GM21529 (cell line): ENCODE data around the gene CCT5.
A peak's percentile ranks its signal among the peaks of the same experiment; 100 is the strongest.

ENCODE experiments used
- ATAC-seq: cut with Tn5 transposase; IDR thresholded peaks from one replicate; pipeline ENCODE4 v1.9.1; 2021; ENCODE audit not compliant: unreplicated experiment

Gene CCT5

DNA sequence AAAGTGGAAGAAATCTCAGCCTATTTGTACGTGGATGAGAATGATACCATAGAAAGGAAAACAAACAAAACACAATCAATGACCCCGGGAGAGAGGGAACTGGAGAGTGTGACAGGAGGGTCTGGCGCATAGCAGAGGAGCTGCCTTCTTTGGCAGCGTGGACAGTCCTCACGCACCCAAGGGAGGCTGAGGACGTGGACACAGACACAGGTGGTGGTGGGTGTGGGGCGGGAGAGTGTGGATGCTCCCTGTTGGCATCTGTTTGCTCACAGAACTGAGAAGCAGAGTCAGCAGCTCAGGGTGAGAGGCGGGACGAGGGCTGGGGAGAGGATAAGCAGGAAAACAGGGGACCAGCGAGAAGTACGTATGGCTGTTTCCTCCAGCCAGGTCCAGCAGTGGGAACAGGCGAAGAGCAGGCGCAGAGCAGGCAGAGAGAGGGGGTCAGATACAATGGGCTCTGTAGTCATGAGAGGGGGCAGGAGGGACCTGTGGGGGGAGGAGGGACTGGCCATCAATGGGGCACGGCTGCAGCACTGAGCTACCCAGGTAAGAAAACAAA lies 47.6 kb downstream of the CCT5 start:
- ATAC-seq: no peak

DNA sequence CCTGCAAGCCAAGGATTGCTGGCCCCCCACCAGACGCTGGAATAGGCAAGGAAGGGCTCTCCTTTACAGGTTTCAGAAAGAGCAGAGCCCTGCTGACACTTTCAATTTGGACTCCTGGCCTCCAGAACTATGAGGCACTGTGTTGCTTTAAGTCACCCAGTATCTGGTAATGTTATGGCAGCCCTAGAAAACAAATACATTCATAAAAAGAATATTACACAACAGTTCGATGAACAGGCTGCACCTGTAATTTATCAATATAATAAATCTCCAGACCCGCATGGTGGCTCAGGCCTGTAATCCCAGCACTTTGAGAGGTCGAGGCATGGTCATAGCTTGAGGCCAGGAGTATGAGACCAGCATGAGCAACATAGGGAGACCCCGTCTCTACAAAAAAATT lies 50.2 kb downstream of the CCT5 start:
- no peak for ATAC-seq

DNA sequence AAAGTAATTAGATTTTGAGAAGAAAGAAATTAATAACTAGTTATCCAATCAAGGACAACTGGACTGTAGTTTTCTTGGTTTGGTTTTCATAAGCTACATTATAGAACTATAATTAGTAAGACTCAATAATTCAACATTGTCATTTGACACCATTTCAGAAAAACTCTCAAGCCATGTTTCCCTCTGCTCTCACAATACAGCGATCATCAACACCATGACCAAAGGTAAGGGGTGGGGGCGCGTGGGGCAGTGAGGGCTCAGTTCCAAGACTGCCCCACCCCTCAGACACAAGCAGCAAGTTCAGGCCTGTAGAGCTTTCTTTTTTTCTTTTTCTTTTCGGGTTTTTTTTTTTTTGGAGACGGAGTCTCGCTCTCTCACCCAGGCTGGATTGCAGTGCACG lies 51.2 kb downstream of the CCT5 start:
- ATAC-seq: no peak

DNA sequence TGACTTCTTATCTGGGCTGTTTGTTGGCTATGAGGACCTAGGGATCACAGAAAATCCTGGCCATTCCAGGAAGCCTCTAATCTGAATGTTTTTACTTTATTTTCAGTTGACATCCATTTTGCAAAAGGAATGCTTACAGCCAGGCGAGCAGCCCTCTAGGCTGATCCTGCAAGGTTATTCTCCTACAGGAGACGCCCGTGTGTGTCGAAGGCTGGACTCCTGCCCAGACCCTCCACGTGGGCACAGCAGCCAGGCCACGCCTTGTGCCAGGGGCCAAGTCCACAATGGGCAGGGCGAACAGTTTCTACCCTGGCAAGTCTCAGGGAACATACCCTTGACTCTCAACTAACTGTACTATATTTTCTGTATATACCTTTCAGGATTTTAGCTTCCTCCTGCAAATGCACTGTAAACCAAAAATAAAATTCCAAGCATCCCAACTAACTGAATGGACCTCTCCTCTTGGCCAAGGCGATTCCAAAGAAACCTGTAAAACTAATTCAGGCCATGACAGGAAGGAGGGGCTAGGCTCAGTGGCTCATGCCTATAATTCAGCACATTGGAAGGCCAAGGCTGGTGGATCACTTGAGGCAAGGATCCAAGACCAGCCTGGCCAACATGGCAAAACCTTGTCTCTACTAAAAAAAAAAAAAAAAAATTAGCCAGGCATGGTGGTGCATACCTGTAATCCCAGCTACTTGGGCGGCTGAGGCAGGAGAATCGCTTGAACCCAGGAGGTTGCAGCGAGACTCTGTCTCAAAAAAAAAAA lies 51.9 kb downstream of the CCT5 start:
- ATAC-seq: no peak

DNA sequence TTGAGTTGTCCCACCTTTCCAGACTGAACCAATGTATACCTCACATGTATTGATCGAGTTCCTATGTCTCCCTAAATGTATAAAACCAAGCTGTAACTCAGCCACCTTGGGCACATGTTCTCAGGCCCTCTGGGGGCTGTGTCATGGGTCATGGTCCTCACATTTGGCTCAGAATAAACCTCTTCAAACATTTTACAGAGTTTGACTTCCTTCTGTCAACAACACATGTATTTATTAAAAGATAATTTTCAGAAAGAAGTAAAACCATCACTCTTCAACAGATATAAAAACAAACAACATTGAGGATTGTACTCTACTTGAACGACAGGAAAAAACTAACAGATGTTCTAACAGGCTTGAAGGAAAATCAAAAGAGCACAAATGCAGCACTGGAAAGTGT lies 53.1 kb downstream of the CCT5 start:
- no peak for ATAC-seq

DNA sequence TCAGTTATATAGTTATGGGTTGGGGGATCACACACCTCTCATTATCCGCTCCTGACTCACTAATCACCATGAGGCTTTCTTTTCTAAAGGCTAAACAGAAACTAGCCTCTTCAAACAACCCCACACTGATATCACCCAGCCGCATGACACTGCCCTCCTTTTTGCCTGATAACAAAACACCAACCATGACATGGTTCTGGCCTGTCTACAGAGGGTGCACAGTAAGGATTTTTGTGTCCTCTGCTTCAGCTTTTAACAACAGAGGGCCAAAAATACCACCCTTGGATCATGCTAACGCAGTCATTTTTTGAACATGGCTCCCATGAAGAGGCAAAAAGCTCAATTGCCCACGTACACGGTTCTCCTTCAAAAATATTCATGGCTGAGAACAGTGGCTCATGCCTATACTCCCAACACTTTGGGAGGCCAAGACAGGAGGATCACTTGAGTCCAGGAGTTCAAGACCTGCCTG lies 53.7 kb downstream of the CCT5 start:
- no peak for ATAC-seq

DNA sequence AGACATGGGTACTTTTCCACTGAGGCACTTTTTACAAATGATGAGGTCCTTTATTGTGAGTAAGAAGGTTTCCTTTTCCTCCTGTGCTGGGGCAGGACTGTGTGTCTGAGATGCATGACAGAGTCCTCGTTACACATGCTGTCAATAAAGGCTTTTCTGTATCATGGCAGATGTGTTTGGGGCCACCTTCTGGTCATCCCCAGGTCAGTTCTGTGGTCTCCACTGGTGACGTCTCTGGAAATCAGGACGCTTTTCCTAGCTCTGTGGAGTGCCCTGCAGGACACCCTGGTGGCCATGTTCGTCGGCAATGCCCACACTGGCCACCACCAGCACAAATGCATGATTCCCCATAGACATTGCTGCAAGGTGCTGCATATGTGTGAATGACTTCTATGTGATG lies 54.9 kb downstream of the CCT5 start:
- ATAC-seq: no peak

DNA sequence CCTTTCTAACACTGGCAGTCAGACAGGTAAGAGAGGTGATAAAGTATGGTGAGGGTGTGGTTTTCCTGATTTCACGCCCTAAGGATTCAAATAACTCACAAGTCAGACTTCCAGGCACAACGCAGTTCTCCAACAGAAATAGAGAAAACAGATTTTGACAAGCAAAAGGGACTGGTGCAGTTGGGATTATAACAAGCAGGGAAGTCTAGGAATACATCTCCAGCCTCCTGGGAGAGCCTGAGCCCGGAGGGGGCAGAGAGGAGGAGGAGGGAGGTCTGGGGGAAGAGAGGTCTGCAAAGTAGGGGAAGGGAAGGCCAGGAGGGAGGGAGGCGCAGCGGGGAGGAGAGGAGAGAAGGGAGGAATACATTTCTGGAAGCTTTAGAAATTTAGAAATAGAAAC lies 56.0 kb downstream of the CCT5 start:
- no peak for ATAC-seq

DNA sequence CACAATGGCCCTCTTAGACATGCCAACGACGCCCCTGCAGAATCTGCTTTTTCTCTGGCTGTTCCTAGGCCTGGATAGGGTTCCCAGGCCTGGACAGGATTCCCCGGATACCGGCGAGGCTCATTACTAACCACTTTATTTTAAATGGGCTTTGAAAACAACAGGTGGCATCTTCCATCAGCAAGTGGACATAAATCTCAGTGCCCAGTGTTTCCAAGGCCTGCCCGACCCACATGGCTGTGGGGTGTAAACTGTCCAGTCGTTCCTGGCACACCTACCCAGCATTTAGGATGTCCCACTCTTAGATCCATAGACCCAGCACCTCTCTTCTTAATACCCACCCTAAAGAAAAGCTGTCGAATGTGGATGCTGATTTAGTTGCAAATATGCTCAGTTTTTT lies 56.7 kb downstream of the CCT5 start:
- ATAC-seq: no peak

DNA sequence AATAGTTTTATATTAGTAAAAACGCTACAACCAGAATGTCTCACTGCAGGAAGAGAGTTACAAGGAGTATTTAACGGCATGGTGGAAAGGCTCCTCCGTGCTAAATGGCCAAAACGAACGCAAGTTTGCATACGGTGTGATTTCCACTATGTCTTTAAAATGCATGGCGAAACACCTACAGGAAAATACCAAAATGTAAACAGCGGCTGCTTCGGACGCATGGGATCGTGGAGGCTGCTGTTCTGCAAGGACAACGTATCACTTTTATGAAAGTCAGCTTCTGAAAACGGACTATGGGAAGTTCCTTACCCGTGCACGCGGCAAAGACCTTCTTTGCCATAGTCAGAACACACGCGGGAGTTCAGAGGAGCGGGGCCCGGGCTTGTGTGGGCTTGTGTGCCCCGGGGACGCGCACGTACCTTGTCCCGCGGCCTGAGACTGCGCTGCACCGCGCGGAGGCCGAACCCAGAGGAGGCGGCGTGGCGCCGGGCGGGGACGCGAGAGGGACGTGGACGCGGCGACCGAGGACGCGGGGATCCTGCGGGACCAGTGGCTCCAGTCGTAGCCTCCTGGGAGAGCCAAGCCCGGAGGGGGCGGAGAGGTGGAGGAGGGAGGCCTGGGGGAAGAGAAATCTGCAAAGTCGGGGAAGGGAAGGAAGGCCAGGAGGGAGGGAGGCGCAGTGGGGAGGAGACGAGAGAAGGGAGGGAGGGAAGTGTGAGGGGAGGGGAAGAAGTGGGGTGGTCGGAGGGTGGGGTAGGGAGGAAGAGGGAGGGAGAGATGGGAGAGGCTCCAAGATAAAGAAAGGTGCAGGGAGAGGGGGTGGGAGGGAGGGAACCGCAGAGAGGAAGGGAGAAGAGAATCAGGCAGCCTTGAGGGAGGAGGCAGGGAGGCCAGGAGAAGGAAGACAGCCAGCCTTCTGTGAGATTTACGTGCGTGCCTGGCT lies 57.4 kb downstream of the CCT5 start, which contains the start of gene CMBL:
CMBL (minus strand) TSS at position 697 of the 943 bp plus-strand sequence. CDS start 17,140 bp downstream, outside the sequence.
- peak; percentile 72 for ATAC-seq

DNA sequence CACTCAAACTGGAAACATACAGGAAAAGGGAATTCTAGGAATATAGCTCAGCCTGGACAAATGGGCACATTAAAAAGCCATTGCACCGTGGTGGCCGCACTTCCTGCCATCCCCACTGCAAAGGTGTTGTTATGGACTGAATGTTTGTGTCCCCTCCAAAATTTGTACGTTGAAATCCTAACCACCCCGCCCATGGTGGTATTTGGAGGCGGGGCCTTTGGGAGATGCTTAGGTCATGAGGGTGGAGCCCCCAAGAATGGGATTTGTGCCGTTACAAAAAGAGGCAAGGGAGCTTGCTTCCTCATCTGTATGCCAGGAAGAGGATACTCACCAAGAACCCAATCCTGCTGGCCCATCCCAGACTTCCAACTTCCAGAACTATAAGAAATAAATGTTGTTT lies 58.8 kb downstream of the CCT5 start:
- ATAC-seq: no peak

DNA sequence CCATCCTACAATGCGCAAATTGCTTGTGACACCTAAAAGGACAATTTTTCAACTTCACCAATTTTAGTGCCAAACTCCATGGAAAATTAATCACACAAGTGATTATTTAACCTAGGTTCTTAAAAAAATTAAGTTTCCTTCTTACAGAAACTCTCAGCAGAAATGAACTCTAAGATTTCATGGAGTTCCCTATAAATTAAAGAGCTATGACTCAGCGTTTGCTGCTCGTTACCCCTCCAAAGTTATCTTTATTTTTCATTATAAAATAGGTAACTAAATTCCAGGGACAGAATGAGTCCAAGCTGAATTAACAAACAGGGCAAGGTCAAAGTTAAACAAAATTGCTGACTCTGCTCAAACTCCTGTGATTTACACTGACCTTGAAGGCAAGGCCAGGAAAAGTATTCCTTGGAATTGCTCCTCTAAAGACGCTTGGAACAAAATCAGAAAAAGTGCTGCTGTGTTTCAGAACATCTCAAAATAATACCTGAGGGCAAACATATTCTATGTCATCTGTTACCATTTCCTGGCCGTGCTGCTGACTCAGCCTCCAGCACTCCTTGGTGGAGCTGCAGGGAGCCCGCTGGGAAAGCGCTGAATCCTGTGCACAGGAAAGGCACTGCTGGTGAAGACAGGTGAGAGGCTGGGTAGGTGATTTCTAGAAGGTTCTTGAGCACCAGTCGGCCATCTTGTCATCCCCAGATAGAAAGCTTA lies 60.1 kb downstream of the CCT5 start:
- ATAC-seq: no peak

DNA sequence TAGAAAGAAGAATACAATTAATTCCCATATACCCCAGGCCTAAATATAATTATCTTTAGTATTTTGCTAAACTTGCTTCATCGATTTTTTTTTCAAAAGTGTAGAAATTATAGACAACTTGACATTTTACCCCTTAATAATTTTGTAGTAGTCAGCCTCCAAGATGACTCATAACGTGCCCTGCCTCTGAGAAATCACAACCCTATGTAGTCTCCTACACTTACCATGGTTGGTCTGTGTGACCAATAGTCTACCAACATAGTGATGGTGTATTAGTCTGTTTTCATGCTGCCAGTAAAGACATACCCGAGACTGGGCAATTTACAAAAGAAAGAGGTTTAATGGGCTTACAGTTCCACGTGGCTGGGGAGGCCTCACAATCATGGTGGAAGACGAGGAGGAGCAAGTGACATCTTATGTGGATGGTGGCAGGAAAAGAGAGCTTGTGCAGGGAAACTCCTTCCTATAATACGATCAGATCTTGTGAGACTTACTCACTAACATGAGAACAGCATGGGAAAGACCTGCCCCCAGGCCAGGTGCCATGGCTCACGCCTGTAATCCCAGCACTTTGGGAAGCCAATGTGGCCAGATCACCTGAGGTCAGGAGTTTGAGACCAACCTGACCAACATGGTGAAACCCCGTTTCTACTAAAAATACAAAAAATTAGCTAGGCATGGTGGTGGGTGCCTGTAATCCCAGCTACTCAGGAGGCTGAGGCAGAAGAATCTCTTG lies 60.9 kb downstream of the CCT5 start:
- ATAC-seq: peak; percentile 67

DNA sequence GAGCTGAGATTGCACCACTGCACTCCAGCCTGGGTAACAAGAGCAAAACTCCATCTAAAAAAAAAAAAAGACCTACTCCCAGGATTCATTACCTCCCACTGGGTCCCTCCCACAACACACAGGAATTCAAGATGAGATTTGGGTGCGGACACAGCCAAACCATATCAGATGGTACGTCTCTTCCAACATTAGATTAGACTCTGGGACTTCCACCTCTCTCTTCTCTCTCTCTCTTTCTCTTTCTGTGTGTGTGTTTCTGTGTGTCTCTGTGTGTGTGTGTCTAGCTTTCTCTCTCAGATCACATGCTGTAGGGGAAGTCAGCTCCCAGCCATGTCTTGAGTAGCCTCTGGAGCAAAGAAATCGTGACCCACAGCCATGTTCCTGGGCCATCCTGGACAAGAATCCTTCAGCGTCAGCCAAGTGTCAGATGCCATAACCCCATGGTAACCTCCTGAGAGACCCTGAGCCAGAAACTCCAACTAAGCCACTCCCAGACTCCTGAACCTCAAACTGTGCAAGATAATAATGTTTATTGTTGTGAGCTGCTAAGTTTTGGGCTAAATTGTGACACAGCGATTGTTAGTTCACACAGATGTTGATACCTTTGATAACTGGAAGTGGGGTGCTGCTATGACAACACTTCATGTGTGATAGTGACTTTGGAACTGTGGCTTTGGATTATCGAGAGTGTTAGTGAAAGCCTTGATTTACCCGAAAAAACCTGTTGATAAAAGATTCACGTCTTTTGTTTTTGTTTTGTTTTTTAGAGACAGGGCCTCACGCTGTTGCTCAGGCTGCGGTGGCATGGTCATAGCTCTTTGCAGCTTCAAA lies 61.7 kb downstream of the CCT5 start:
- ATAC-seq: no peak

DNA sequence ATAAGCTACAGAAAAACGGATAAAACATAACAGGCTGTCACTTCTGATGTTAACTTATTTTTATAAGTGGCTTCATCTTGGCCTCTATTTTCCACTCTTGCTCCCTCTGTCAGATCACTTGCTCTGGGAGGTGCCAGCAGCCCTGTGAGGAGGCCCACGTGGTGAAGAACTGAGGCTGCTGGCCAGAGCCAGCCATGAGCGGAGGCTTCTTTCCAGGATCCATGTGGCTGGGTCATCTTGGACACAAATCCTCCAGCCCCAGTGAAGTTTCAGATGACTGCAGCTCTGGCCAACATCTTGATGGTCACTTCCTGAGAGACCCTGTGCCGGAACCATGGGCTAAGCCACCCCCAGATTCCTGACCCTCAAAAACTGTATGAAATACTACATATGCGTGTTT lies 65.1 kb downstream of the CCT5 start:
- no peak for ATAC-seq
